ENCODE results near the gene MAML3. TPM values are rescaled to one million over a fixed set of nuclear protein-coding genes. Genes with fewer than 3 reads are reported as not detected.

The MAML3 gene
- total RNA-seq, 5 donors from 2014 or later (not counting 1 experiment from before 2014, with no cell fraction given), result 2.0 to 3.4 (median 2.7) TPM

- Mint-ChIP-seq H3K27ac (no peak overlapping the region), H3K9me3 (no peaks in the 10 kb centered on the region), H3K36me3 (no peaks in the 10 kb centered on the region), H3K27me3 (no peaks in the 10 kb centered on the region), H3K4me1 (peaks cover 18 to 34% (median 20%) of the 10 kb centered on the region in 3 donors), H3K4me3 (no peak overlapping the region)
- Histone ChIP-seq H3K4me1 (ENCODE audit: control insufficient read depth in 1 of 2, extremely low read depth in 1 of 2, insufficient read depth in 2 of 2, low read length in 2 of 2) (peaks cover 14 to 31% of the 10 kb centered on the region in 2 experiments), H3K36me3 (ENCODE audit: control insufficient read depth in 2 of 2, extremely low read depth in 1 of 2, insufficient read depth in 1 of 2, low read length in 1 of 2) (no peaks in the 10 kb centered on the region), H3K4me3 (ENCODE audit: control insufficient read depth in 1 of 2, extremely low read depth in 1 of 2, low read length in 1 of 2) (no peak overlapping the region), H3K27me3 (replicated peaks in 1 of 2; ENCODE audit: control insufficient read depth in 2 of 2, extremely low read depth in 1 of 2, insufficient read depth in 2 of 2, low read length in 1 of 2) (peaks cover 0 to 3% of the 10 kb centered on the region in 2 experiments), H3K27ac (ENCODE audit: low read length) (no peak overlapping the region), H3K9me3 (no peaks in the 10 kb centered on the region)
- no peak for DNase-seq
- ChIA-PET POLR2A (interaction anchor here in 1 of 2 donors (0.7 kb wide), 1 partner anchor 37 kb away, joined by 7 read pairs; no protein-coding TSS in a partner anchor), CTCF (interaction anchor here in 1 of 2 donors (0.6 kb wide), 1 partner anchor 8 kb away, joined by 4 read pairs; no protein-coding TSS in a partner anchor)
- ATAC-seq (replicated peaks in 1 of 4), result no peak
- 83% methylated on average over 3 of the region's 6 CpGs for WGBS (ENCODE audit: insufficient coverage)
Observed at GRCh38 chr4:140046543-140046942, 107.4 kb downstream of the MAML3 start.

DNA sequence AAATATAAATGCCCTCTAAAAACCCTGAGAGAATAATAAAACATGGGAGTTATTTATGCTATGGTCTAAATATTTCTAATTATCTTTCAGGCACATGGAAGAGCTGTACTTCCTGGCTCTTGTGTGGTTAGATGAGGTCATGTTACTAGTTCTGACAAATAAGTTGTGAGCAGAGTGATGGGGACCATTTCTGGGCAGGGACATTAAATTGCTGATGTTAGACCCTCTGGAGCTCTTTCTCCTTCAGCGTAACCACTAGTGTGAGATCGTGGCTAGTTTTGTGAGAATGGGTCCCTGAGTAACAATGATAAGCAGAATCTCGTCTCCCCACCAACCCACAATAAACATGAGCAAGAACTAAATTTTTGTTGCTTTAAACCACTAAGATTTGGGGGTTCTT is 108.0 kb downstream of the MAML3 start:
- no peak overlapping the region for H3K27ac Mint-ChIP-seq
- no peaks in the 10 kb centered on the region for H3K36me3 Mint-ChIP-seq
- no peaks in the 10 kb centered on the region for H3K9me3 ChIP-seq
- DNase-seq (no peak), ATAC-seq (replicated peaks in 1 of 4) (no peak)
- POLR2A ChIA-PET, result interaction anchor here in 1 of 2 donors (0.7 kb wide), 1 partner anchor 36 kb away, joined by 7 read pairs; no protein-coding TSS in a partner anchor
- no peak overlapping the region for H3K4me3 Mint-ChIP-seq
- no CpG with 5 or more reads among the region's 3 CpGs for WGBS (ENCODE audit: insufficient coverage)
- H3K27ac ChIP-seq (ENCODE audit: low read length), result no peak overlapping the region
- no peaks in the 10 kb centered on the region for H3K36me3 ChIP-seq (ENCODE audit: control insufficient read depth in 2 of 2, extremely low read depth in 1 of 2, insufficient read depth in 1 of 2, low read length in 1 of 2)
- H3K27me3 ChIP-seq (replicated peaks in 1 of 2; ENCODE audit: control insufficient read depth in 2 of 2, extremely low read depth in 1 of 2, insufficient read depth in 2 of 2, low read length in 1 of 2), result peaks cover 0 to 3% of the 10 kb centered on the region in 2 experiments
- H3K4me3 ChIP-seq (ENCODE audit: control insufficient read depth in 1 of 2, extremely low read depth in 1 of 2, low read length in 1 of 2), result no peak overlapping the region
- no peaks in the 10 kb centered on the region for H3K9me3 Mint-ChIP-seq
- CTCF ChIA-PET, result interaction anchor here (0.6 to 0.8 kb wide), 3 partner anchors 8 to 90 kb away, joined by 3 to 5 read pairs (median 4); no protein-coding TSS in a partner anchor
- H3K27me3 Mint-ChIP-seq, result no peaks in the 10 kb centered on the region
- peaks cover 14 to 31% of the 10 kb centered on the region in 2 experiments for H3K4me1 ChIP-seq (ENCODE audit: control insufficient read depth in 1 of 2, extremely low read depth in 1 of 2, insufficient read depth in 2 of 2, low read length in 2 of 2)
- peaks cover 18 to 34% (median 20%) of the 10 kb centered on the region in 3 donors for H3K4me1 Mint-ChIP-seq

- peaks cover 10 to 19% (median 10%) of the 10 kb centered on the region in 3 donors for H3K4me1 Mint-ChIP-seq
- Histone ChIP-seq H3K36me3 (ENCODE audit: control insufficient read depth in 2 of 2, extremely low read depth in 1 of 2, insufficient read depth in 1 of 2, low read length in 1 of 2) (no peaks in the 10 kb centered on the region), H3K9me3 (no peaks in the 10 kb centered on the region), H3K27me3 (replicated peaks in 1 of 2; ENCODE audit: control insufficient read depth in 2 of 2, extremely low read depth in 1 of 2, insufficient read depth in 2 of 2, low read length in 1 of 2) (no peaks in the 10 kb centered on the region), H3K4me3 (ENCODE audit: control insufficient read depth in 1 of 2, extremely low read depth in 1 of 2, low read length in 1 of 2) (no peak overlapping the region), H3K4me1 (ENCODE audit: control insufficient read depth in 1 of 2, extremely low read depth in 1 of 2, insufficient read depth in 2 of 2, low read length in 2 of 2) (peaks cover 7 to 18% of the 10 kb centered on the region in 2 experiments), H3K27ac (ENCODE audit: low read length) (no peak overlapping the region)
- H3K9me3 Mint-ChIP-seq, result no peaks in the 10 kb centered on the region
- ATAC-seq (replicated peaks in 1 of 4), result no peak
- no peak for DNase-seq
- CTCF ChIA-PET, result no interaction called here
- POLR2A ChIA-PET, result no interaction called here
- no peaks in the 10 kb centered on the region for H3K36me3 Mint-ChIP-seq
- WGBS (ENCODE audit: insufficient coverage), result 96% methylated on average over 6 of the region's 8 CpGs
- H3K4me3 Mint-ChIP-seq, result no peak overlapping the region
- H3K27ac Mint-ChIP-seq, result no peak overlapping the region
- H3K27me3 Mint-ChIP-seq, result no peaks in the 10 kb centered on the region
Observed at GRCh38 chr4:140044337-140044902, 109.6 kb downstream of the MAML3 start.

DNA sequence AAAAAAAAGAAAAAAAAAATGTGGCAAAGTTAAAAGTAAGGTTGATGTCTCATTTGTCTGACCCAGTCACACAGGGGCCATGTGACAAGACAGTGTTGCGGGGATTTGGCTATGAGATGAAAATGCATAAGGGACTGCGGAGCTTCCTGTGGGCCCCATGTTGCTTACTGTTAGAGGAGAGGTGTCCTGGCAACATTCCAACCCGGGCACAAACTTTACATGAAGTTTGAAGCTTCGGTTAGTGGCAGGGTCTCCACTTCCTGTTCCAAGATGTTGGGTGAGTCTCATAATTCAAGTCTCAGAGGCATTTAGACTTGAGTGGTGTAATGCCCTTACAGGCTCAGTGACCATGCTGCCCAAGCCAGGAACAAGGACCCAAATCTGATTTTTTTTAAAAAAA is 111.3 kb downstream of the MAML3 start:
- Mint-ChIP-seq H3K9me3 (no peaks in the 10 kb centered on the region), H3K27me3 (no peaks in the 10 kb centered on the region), H3K4me1 (peaks cover 0 to 5% (median 5%) of the 10 kb centered on the region in 3 donors), H3K4me3 (no peak overlapping the region), H3K36me3 (no peaks in the 10 kb centered on the region), H3K27ac (peak overlapping the region in 1 of 2 donors; percentile 46)
- Histone ChIP-seq H3K4me1 (ENCODE audit: control insufficient read depth in 1 of 2, extremely low read depth in 1 of 2, insufficient read depth in 2 of 2, low read length in 2 of 2) (peaks cover 0 to 7% of the 10 kb centered on the region in 2 experiments), H3K27me3 (replicated peaks in 1 of 2; ENCODE audit: control insufficient read depth in 2 of 2, extremely low read depth in 1 of 2, insufficient read depth in 2 of 2, low read length in 1 of 2) (no peaks in the 10 kb centered on the region), H3K36me3 (ENCODE audit: control insufficient read depth in 2 of 2, extremely low read depth in 1 of 2, insufficient read depth in 1 of 2, low read length in 1 of 2) (no peaks in the 10 kb centered on the region), H3K4me3 (ENCODE audit: control insufficient read depth in 1 of 2, extremely low read depth in 1 of 2, low read length in 1 of 2) (no peak overlapping the region), H3K9me3 (no peaks in the 10 kb centered on the region), H3K27ac (ENCODE audit: low read length) (no peak overlapping the region)
- DNase-seq, result peak in 9 of 35 experiments; percentile 3 to 30 (median 15)
- ChIA-PET CTCF (no interaction called here), POLR2A (no interaction called here)
- peak in 2 of 4 experiments; percentile 26 to 36 for ATAC-seq (replicated peaks in 1 of 4)
- 55% methylated on average over 3 of the region's 4 CpGs for WGBS (ENCODE audit: insufficient coverage)

DNA sequence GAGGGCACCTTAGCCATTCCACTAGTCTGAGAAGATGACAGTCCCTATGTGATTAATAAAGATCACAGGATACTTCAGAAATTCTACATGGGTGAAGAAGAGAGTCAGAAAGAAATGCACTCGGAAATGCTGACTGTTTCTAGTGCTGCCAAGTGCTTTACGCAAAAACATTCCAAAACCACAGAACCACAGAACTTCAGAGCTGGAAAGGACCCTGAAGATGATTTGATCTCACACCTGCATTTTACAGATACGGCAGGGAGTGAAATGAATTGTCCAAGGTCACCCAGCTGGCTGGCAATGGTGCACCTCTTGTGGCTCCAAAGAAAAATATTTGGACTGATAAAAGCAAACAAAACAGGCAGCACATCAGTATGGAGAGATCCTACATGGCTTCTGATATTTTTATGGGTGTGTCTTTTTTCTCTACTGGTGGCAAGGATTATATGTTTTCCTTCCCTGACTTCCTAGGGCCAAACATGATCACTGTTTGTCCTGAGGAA is 115.9 kb downstream of the MAML3 start:
- ATAC-seq (replicated peaks in 1 of 4) (no peak), DNase-seq (no peak)
- Mint-ChIP-seq H3K27me3 (peaks cover 0 to 3% of the 10 kb centered on the region in 2 donors), H3K9me3 (no peaks in the 10 kb centered on the region), H3K4me3 (no peak overlapping the region), H3K36me3 (no peaks in the 10 kb centered on the region), H3K27ac (no peak overlapping the region), H3K4me1 (peaks cover 0 to 5% (median 3%) of the 10 kb centered on the region in 3 donors)
- H3K27me3 ChIP-seq (replicated peaks in 1 of 2; ENCODE audit: control insufficient read depth in 2 of 2, extremely low read depth in 1 of 2, insufficient read depth in 2 of 2, low read length in 1 of 2), result peaks cover 0 to 3% of the 10 kb centered on the region in 2 experiments
- peaks cover 0 to 7% of the 10 kb centered on the region in 2 experiments for H3K4me1 ChIP-seq (ENCODE audit: control insufficient read depth in 1 of 2, extremely low read depth in 1 of 2, insufficient read depth in 2 of 2, low read length in 2 of 2)
- no peak overlapping the region for H3K27ac ChIP-seq (ENCODE audit: low read length)
- WGBS (ENCODE audit: insufficient coverage), result 50% methylated on average over 1 of the region's 3 CpGs
- no peaks in the 10 kb centered on the region for H3K36me3 ChIP-seq (ENCODE audit: control insufficient read depth in 2 of 2, extremely low read depth in 1 of 2, insufficient read depth in 1 of 2, low read length in 1 of 2)
- H3K4me3 ChIP-seq (ENCODE audit: control insufficient read depth in 1 of 2, extremely low read depth in 1 of 2, low read length in 1 of 2), result no peak overlapping the region
- H3K9me3 ChIP-seq, result no peaks in the 10 kb centered on the region
- ChIA-PET CTCF (no interaction called here), POLR2A (no interaction called here)

DNA sequence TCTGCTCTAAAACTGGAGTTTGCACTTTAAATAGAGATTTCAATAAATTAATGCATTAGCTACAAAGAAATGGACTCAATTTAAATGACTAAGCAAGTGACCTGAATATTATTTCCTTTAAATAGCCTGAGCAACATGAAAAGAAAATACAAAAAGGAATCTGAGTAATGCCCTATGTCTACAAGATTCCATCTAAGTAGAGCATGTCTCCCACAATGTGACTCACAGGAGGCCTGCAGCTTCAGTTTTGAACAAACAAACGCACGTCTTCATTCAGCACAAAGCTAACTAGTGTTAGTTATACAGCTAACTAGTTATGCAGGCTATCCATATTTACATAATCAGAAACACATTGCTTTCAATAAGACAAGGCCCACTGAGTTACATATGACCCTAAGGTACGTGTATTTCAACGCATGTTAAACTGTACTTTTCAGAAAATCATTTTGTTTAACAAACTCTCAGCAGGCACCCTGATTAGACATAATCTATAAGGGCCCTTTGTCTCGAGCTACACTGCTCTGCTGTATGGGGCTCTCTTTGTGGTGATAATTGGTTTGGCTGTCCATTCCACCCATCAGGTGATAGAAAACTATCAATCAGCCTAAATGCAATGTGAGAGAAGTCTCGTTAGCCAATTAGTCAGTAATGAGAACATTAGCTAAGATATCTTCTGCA is 116.5 kb downstream of the MAML3 start:
- no peaks in the 10 kb centered on the region for H3K9me3 ChIP-seq
- ATAC-seq (replicated peaks in 1 of 4), result no peak
- H3K27ac ChIP-seq (ENCODE audit: low read length), result no peak overlapping the region
- CTCF ChIA-PET, result no interaction called here
- no peak for DNase-seq
- Mint-ChIP-seq H3K27me3 (peaks cover 0 to 7% of the 10 kb centered on the region in 2 donors), H3K36me3 (no peaks in the 10 kb centered on the region), H3K4me1 (peaks cover 0 to 5% (median under 1%) of the 10 kb centered on the region in 3 donors), H3K9me3 (no peaks in the 10 kb centered on the region), H3K27ac (no peak overlapping the region), H3K4me3 (no peak overlapping the region)
- no peak overlapping the region for H3K4me3 ChIP-seq (ENCODE audit: control insufficient read depth in 1 of 2, extremely low read depth in 1 of 2, low read length in 1 of 2)
- peaks cover 0 to 3% of the 10 kb centered on the region in 2 experiments for H3K4me1 ChIP-seq (ENCODE audit: control insufficient read depth in 1 of 2, extremely low read depth in 1 of 2, insufficient read depth in 2 of 2, low read length in 2 of 2)
- H3K27me3 ChIP-seq (replicated peaks in 1 of 2; ENCODE audit: control insufficient read depth in 2 of 2, extremely low read depth in 1 of 2, insufficient read depth in 2 of 2, low read length in 1 of 2), result peaks cover 0 to 3% of the 10 kb centered on the region in 2 experiments
- no CpG with 5 or more reads among the region's 6 CpGs for WGBS (ENCODE audit: insufficient coverage)
- POLR2A ChIA-PET, result interaction anchor here in 1 of 2 donors (0.7 kb wide), 1 partner anchor 44 kb away, joined by 11 read pairs; no protein-coding TSS in a partner anchor
- no peaks in the 10 kb centered on the region for H3K36me3 ChIP-seq (ENCODE audit: control insufficient read depth in 2 of 2, extremely low read depth in 1 of 2, insufficient read depth in 1 of 2, low read length in 1 of 2)

Data from T-cell (primary cell).